Measurements from ENCODE around the gene ARGLU1.

ARGLU1 gene

DNA sequence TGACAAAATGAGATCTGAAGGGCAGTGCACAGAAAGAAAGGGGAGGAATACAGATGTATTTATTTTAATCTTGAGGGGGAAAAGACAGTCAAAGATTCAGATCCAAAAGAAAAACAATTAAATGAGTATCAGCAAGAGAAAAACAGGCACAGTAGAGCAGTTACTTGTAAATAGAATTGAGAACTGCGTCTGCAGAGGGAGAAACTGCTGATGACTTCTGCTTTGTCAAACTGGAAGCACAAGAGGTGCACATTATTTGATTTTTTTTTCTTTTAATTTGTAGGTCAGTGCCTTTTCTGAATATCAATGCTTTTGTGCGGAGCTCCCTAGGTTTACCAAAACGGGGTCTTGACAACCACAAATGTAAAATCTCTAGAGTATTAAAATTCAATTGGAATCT lies 69.8 kb downstream of the ARGLU1 start:
- DNase-seq = no peak

DNA sequence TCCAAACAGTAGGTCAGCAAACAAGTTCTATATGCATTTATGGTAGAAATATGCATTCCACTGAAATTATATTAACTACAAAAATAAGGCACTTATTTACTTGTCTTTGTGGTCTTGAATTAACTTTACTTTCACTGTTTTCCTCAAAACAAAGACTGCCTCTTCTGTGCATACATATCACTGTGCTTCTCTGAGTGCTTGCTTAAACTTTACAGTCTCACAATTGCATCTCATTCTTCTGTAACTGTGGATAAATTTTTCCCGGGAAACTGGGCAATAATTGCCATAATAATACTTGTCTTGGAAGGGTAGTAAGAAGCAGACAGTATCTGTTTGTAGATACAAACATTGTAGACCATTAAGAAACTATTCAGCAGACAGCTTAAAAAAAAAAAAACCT lies 70.9 kb downstream of the ARGLU1 start:
- DNase-seq = no peak

DNA sequence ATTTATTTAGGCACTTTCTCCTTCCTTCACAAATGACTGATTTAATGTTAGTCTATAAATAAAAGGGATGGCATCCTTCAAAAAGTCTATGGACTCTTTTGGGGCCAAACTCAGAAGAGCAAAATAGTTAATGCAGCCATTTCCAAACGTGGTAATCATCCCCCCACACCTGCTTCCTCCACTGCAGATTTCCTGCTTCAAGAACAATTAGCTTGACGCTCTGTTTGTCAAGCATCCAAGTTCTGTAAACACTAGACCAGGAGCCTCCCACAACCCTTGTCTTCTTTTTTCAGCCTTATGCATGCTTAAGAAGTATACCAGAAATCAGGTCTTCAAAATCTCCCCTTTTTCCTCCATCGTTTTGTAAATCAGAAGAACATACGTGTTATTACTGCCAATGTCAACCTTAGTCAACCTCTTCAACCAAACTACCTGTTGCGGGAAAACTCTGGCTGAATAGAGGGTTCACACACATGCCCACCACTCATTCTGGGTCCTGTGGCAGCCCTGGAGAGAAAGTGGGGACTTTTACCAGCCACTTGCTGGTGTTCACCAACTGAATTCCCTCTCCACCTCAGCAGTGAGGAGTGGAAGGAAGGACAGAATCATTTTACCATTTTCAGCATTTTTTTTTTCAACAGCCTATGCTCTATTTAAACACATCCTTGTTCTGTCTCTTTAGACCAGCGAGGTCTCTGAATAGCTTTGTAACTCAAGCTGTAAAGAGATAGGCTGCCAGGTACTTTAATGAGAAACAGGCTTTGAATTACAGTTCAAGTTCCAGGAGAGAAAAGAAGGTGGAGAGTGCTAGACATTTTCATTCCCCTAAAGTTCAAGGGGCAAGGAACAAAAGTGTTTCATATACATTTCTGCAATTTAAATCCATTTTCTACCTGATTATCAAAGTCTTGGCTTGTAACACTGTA lies 71.6 kb downstream of the ARGLU1 start:
- peak; percentile 41 for DNase-seq

DNA sequence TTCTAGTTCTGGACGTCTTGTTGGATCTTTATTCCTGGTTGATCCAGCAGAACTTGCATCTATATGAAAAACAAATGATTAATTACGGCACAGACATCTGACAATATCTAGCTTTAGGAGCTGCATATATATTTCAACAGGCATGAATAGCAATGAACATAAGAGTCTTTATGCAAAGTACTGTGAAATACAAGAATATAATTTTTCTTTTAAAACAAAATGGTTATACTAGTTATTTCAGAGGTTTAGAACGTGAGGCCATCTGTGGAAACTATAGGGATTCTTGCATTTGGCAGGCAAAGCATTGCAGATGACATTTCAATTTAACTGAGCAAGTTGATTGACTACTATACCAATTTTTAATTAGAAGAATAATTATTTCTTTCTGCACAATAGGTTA lies 73.0 kb downstream of the ARGLU1 start:
- no peak for DNase-seq

DNA sequence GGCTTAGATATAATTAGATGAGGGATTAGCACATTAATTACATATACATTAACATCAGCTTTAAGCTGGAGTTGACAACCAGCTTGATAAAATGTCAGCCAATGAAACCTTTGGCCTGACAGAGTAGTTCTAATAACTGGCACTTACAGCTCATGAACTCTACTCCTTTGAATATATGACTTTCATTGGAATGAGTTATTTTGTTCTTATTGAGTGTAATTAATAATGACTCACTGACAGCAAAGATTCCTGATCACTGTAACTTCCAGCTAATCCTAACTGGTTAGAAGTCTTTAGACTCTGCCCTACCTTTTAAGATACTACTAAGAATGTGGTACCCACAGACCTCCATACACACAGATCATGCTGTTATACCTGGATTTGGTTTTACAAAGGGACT lies 73.4 kb downstream of the ARGLU1 start:
- no peak for DNase-seq

DNA sequence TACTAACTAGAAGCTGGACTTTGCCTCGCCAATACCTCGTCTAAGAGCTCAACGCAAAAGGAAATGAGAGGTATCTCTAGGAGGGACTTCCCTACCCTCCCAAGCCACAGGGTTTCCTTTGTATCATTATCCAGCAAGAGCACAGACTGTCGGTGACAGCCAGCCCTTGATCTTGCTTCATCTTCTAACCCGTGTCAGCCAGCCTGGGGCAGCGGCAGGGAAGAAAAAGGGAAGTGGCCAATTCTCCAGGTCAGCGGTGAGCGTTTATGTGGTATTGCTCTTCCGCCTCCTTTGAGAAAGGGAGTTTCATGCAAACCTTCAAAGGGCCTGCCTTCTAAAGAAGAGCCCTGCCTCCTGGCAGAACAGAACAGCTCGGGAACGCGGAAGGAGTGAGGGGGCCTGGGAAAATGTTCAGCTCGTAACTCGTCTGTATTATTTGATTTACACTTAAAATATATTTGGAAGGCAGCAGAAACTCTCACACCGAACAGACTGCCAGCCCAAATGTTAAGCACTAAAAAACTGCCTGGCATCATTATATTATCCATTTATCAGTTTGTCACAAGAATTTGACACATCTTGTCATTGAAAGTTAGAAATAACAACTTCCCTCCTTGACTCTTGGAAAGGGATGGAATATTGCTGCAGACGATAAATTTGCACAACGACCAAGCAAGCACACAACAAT lies 74.3 kb downstream of the ARGLU1 start:
- no peak for DNase-seq

DNA sequence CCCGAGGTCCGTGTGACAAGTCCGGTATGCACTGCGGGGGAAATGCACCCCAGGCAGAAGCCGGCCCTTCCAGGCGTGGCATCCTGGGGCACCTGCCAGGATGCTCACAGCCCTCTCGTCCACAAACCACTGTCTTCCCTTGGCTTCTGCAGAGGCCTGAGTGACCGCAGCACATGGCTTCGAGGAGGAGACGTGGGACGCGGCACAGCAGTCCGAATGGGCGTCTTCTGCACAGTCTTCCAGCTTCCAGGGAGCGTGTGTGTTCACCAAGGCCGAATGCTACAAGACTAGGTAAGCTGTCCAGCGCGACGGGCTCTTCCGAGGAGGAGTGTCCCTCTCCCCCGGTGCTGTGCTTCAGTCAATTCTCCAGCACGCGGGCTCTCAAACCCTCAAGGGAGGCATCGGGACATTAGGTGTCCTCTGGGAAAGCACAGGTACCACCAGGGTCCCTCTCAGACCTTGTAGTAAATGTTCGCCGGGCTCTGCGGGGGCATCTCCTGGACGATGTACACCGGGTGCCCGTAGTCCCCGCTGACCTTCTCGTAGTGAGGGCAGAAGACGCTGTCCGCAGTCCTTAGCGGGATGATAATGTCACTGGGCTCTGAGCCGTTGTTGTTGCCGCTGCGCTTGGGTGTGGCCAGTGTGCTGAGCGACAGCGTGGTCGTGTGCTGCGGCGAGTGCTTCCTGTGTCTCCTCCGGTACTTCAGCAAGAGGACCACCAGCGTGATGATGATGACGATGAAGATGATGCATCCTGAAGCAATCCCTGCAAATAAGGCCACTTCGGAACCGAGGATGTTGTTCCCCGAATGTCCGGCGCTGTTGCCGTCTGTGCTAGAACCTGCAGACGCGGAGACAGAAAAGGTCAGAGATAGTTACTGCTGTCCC lies 75.1 kb downstream of the ARGLU1 start:
- no peak for DNase-seq

DNA sequence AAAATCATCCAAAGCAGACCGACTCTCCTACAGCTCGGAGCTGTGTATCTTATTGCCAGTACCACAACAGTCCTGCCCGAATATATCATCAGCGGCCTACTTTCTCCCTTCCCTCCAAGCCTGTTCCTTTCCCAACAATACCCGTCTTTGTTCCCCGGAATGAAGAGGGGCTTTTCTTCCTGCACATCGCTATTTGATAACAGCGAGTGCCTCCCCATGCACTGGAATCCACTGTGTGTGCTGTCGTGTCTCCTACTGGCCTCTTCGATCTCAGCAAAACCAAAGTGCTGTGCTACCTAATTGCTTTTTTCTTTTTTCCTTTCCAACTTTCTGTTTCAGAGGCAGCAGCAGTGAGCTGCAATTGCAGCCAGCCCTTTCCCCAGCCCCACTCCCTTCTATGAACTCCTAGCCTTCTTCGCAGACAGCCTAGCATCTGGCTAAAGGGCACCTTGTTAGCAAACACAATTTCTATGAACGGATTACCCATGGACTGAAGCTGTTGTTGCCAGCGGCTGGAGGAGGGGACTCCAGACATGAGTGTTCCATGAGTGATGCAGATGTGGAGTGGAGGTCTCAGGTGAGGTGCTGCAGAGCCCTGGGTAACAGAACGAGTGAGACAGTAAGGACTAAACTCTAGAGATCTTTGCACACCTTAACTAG lies 75.9 kb downstream of the ARGLU1 start:
- no peak for DNase-seq

Data from NCI-H2029 (cell line).